ENCODE measurements around the gene PKD1L1. TPM values are rescaled to one million over a fixed set of nuclear protein-coding genes. Genes with fewer than 3 reads are reported as not detected.
"Not testable (repeated sequence)": the region's sequence is repeated elsewhere in the genome, so short reads cannot be mapped to it uniquely, and the experiment has no call there.

The PKD1L1 gene
- total RNA-seq, 1 donor from 2014 or later: 0.58 TPM

GRCh38 chr7:47771990-47772360 is 176.3 kb downstream of the PKD1L1 start:
- no peak for DNase-seq (ENCODE audit: low spot score)

GRCh38 chr7:47771336-47771989 is 176.8 kb downstream of the PKD1L1 start:
- DNase-seq (ENCODE audit: low spot score): no peak

GRCh38 chr7:47766126-47766525 is 182.1 kb downstream of the PKD1L1 start:
- DNase-seq (ENCODE audit: low spot score): no peak

- no peak for DNase-seq (ENCODE audit: low spot score)
Observed at GRCh38 chr7:47765373-47765979, 182.8 kb downstream of the PKD1L1 start.

- DNase-seq (ENCODE audit: low spot score): no peak
Observed at GRCh38 chr7:47764746-47765145, 183.5 kb downstream of the PKD1L1 start.

- DNase-seq (ENCODE audit: low spot score): no peak
Observed at GRCh38 chr7:47763063-47763974, 184.9 kb downstream of the PKD1L1 start.

GRCh38 chr7:47762746-47763062 is 185.6 kb downstream of the PKD1L1 start:
- DNase-seq (ENCODE audit: low spot score): no peak

- DNase-seq (ENCODE audit: low spot score): no peak
Observed at GRCh38 chr7:47762207-47762606, 186.1 kb downstream of the PKD1L1 start.

- no peak for DNase-seq (ENCODE audit: low spot score)
Observed at GRCh38 chr7:47759056-47759706, 189.1 kb downstream of the PKD1L1 start.

- DNase-seq (ENCODE audit: low spot score): no peak
Observed at GRCh38 chr7:47758546-47758945, 189.7 kb downstream of the PKD1L1 start.

- no peak for DNase-seq (ENCODE audit: low spot score)
Observed at GRCh38 chr7:47757921-47758411, 190.3 kb downstream of the PKD1L1 start.

- DNase-seq (ENCODE audit: low spot score): no peak
Observed at GRCh38 chr7:47756636-47757035, 191.6 kb downstream of the PKD1L1 start.

GRCh38 chr7:47755248-47755647 is 193.0 kb downstream of the PKD1L1 start:
- no peak for DNase-seq (ENCODE audit: low spot score)

- not testable (repeated sequence) for DNase-seq (ENCODE audit: low spot score)
Observed at GRCh38 chr7:47751724-47752123, 196.5 kb downstream of the PKD1L1 start.

GRCh38 chr7:47751043-47751442 is 197.2 kb downstream of the PKD1L1 start:
- no peak for DNase-seq (ENCODE audit: low spot score)

GRCh38 chr7:47748041-47748440 is 200.2 kb downstream of the PKD1L1 start:
- DNase-seq (ENCODE audit: low spot score): no peak

- no peak for DNase-seq (ENCODE audit: low spot score)
Observed at GRCh38 chr7:47747160-47747559, 201.1 kb downstream of the PKD1L1 start.

- peak; percentile 68 for DNase-seq (ENCODE audit: low spot score)
Observed at GRCh38 chr7:47746468-47746867, 201.8 kb downstream of the PKD1L1 start.

- peak; percentile 80 for DNase-seq (ENCODE audit: low spot score)
Observed at GRCh38 chr7:47744883-47745282, 203.4 kb downstream of the PKD1L1 start.

- DNase-seq (ENCODE audit: low spot score): peak; percentile 73
Observed at GRCh38 chr7:47743965-47744591, 204.2 kb downstream of the PKD1L1 start.

- no peak for DNase-seq (ENCODE audit: low spot score)
Observed at GRCh38 chr7:47741984-47742383, 206.3 kb downstream of the PKD1L1 start.
